ENCODE measurements around the gene SOCS3.
"Not testable (repeated sequence)": the region's sequence is repeated elsewhere in the genome, so short reads cannot be mapped to it uniquely, and the experiment has no call there.

SOCS3 gene

DNA sequence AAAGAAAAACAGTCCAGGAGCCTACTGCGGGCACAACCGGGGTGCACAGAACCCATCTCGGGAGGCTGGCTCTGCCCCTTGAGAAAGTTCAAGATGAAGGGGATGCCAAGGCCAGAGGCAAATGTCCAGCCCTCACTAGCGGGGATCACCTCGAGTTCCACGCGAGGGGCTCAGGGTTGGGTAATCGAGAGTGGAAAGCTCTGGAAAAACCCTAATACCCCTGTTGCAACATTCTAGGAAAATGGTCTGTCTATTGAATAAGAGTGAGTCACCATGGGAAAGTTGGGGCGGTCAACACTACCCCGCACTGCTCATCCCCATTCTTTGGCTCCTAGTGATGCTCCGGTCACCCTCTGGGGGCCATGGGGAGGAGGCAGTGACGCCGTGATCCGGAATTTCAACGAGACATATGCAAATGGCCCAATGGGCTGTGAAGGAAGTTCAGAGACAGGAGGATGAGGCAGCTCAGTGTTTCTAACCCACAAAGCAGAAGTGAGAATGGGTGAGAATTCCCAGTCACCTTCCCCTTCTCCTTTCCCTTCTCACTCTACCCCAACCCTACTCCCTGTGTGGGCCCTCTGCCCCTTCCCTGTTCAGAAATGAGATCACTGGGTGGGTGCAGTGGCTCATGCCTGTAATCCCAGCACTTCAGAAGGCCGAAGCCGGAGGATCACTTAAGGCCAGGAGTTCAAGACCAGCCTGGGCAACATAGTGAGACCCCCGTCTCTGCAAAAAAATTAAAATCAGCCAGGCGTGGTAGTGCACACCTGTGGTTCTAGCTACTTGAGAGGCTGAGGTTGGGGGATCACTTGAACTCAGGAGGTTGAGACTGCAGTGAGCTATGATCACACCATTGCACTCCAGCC is 22.4 kb downstream of the SOCS3 start:
- Histone ChIP-seq H3K4me1 (ENCODE audit: insufficient read depth, low read length, severe bottlenecking) (peaks cover 23% of the 10 kb centered on the region), H3F3A (ENCODE audit: insufficient read depth, low read length) (no peaks in the 10 kb centered on the region), H3K9me2 (ENCODE audit: low read depth, low read length) (no peaks in the 10 kb centered on the region), H3K4me3 (ENCODE audit: low read depth, low read length, poor library complexity, severe bottlenecking) (no peak overlapping the region), H2AFZ (ENCODE audit: low read length) (no peak overlapping the region), H3K27ac (ENCODE audit: low read depth, low read length, poor library complexity, severe bottlenecking) (peak overlapping the region; percentile 51), H3K4me2 (ENCODE audit: low read length) (peak overlapping the region; percentile 1; the same call in 1 of the 2 replicates), H3K9ac (ENCODE audit: low read length) (no peak overlapping the region), H3K36me3 (ENCODE audit: insufficient read depth, low read length) (no peaks in the 10 kb centered on the region), H4K20me1 (ENCODE audit: insufficient read depth, low read length) (no peaks in the 10 kb centered on the region), H3K79me2 (ENCODE audit: insufficient read depth, low read length) (no peaks in the 10 kb centered on the region), H3K9me3 (ENCODE audit: low read length) (no peaks in the 10 kb centered on the region), H3K27me3 (ENCODE audit: insufficient read depth, low read length) (peaks cover 10% of the 10 kb centered on the region)
- TF ChIP-seq EZH2 (IDR thresholded peaks at IDR 0.05; ENCODE audit: borderline replicate concordance, low read length), result no peak
- no peak for TF ChIP-seq CTCF (IDR thresholded peaks at IDR 0.05; ENCODE audit: low read length)

DNA sequence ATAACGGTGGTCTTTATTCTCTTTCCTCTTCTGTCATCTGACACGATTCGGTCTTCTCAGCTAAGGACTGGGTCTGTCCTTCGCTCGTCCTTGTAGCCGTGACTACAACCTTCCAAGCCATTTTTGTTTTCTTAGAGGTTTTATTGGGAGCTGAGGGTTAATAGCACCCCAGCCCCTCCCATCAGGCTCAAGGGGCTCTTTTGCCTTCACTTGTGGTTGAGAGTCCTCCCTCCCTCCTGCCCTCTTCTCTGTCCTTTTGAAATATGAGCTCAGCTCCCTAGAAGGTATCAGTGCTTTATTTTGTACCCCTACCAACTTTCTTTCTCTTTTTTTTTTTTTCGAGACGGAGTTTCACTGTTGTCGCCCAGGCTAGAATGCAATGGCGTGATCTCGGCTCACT is 24.7 kb downstream of the SOCS3 start:
- Histone ChIP-seq H3K27ac (ENCODE audit: low read depth, low read length, poor library complexity, severe bottlenecking) (no peak overlapping the region), H3K9me2 (ENCODE audit: low read depth, low read length) (no peaks in the 10 kb centered on the region), H3K4me1 (ENCODE audit: insufficient read depth, low read length, severe bottlenecking) (peaks cover 23% of the 10 kb centered on the region), H3K9ac (ENCODE audit: low read length) (no peak overlapping the region), H3K27me3 (ENCODE audit: insufficient read depth, low read length) (peaks cover 3% of the 10 kb centered on the region), H3K36me3 (ENCODE audit: insufficient read depth, low read length) (no peaks in the 10 kb centered on the region), H3K79me2 (ENCODE audit: insufficient read depth, low read length) (no peaks in the 10 kb centered on the region), H3K9me3 (ENCODE audit: low read length) (no peaks in the 10 kb centered on the region), H3K4me3 (ENCODE audit: low read depth, low read length, poor library complexity, severe bottlenecking) (no peak overlapping the region), H3K4me2 (ENCODE audit: low read length) (no peak overlapping the region), H3F3A (ENCODE audit: insufficient read depth, low read length) (no peaks in the 10 kb centered on the region), H4K20me1 (ENCODE audit: insufficient read depth, low read length) (no peaks in the 10 kb centered on the region), H2AFZ (ENCODE audit: low read length) (no peak overlapping the region)
- TF ChIP-seq EZH2 (IDR thresholded peaks at IDR 0.05; ENCODE audit: borderline replicate concordance, low read length), result no peak

GRCh38 chr17:78332991-78333390 is 26.9 kb downstream of the SOCS3 start:
- H3F3A ChIP-seq (ENCODE audit: insufficient read depth, low read length), result no peaks in the 10 kb centered on the region
- H3K9me3 ChIP-seq (ENCODE audit: low read length), result no peaks in the 10 kb centered on the region
- H3K27me3 ChIP-seq (ENCODE audit: insufficient read depth, low read length), result peaks cover 6% of the 10 kb centered on the region; the same call in 1 of the 2 replicates
- H3K4me2 ChIP-seq (ENCODE audit: low read length), result no peak overlapping the region
- no peak overlapping the region for H3K4me3 ChIP-seq (ENCODE audit: low read depth, low read length, poor library complexity, severe bottlenecking)
- no peak overlapping the region for H3K27ac ChIP-seq (ENCODE audit: low read depth, low read length, poor library complexity, severe bottlenecking)
- H2AFZ ChIP-seq (ENCODE audit: low read length), result no peak overlapping the region
- H3K36me3 ChIP-seq (ENCODE audit: insufficient read depth, low read length), result no peaks in the 10 kb centered on the region
- peaks cover 11% of the 10 kb centered on the region for H3K4me1 ChIP-seq (ENCODE audit: insufficient read depth, low read length, severe bottlenecking)
- TF ChIP-seq CTCF (IDR thresholded peaks at IDR 0.05; ENCODE audit: low read length) (no peak), EZH2 (IDR thresholded peaks at IDR 0.05; ENCODE audit: borderline replicate concordance, low read length) (no peak)
- no peaks in the 10 kb centered on the region for H4K20me1 ChIP-seq (ENCODE audit: insufficient read depth, low read length)
- no peak overlapping the region for H3K9ac ChIP-seq (ENCODE audit: low read length)
- no peaks in the 10 kb centered on the region for H3K79me2 ChIP-seq (ENCODE audit: insufficient read depth, low read length)
- no peaks in the 10 kb centered on the region for H3K9me2 ChIP-seq (ENCODE audit: low read depth, low read length)

DNA sequence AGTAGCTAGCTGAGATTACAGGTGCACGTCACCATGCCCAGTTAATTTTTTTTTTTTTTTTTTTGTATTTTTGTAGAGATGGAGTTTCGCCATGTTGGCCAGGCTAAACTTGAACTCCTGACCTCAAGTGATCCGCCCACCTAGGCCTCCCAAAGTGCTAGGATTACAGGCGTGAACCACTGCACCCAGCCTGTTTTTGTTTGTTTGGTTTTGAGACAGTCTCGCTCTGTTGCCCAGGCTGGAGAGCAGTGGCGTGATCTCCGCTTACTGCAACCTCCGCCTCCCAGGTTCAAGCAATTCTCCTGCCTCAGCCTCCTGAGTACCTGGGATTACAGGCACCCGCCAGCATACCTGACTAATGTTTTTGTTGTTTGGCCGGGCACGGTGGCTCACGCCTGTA is 28.5 kb downstream of the SOCS3 start:
- not testable (repeated sequence) for H3K27ac ChIP-seq (ENCODE audit: low read depth, low read length, poor library complexity, severe bottlenecking); H3K36me3 ChIP-seq (ENCODE audit: insufficient read depth, low read length); H3K9me2 ChIP-seq (ENCODE audit: low read depth, low read length); H3K79me2 ChIP-seq (ENCODE audit: insufficient read depth, low read length); H3F3A ChIP-seq (ENCODE audit: insufficient read depth, low read length); H3K4me3 ChIP-seq (ENCODE audit: low read depth, low read length, poor library complexity, severe bottlenecking); H3K4me1 ChIP-seq (ENCODE audit: insufficient read depth, low read length, severe bottlenecking); H3K4me2 ChIP-seq (ENCODE audit: low read length); H3K27me3 ChIP-seq (ENCODE audit: insufficient read depth, low read length); H4K20me1 ChIP-seq (ENCODE audit: insufficient read depth, low read length); H3K9me3 ChIP-seq (ENCODE audit: low read length); H2AFZ ChIP-seq (ENCODE audit: low read length); H3K9ac ChIP-seq (ENCODE audit: low read length)
